GM12864 (cell line): ENCODE measurements around the gene MOXD1.
"Not testable (repeated sequence)": the region's sequence is repeated elsewhere in the genome, so short reads cannot be mapped to it uniquely, and the experiment has no call there.

Experiments used
- DNase-seq: peaks from one replicate; pipeline ENCODE4 v3.0.0-alpha.2; 2011; ENCODE audit warnings: low read depth
- H3K4me3 ChIP-seq: 2 replicates; pipeline ENCODE4 v1.5.1; 2011; ENCODE audit warnings: mild to moderate bottlenecking, low read depth, low read length, control low read depth
- CTCF ChIP-seq: IDR thresholded peaks from 2 replicates; pipeline ENCODE4 v1.5.1; 2011; ENCODE audit warnings: low read depth, mild to moderate bottlenecking, moderate library complexity, low read length, control low read depth, inconsistent platforms; ENCODE audit errors: missing control alignments

The MOXD1 gene

GRCh38 chr6:132275066-132275970 lies 126.0 kb downstream of the MOXD1 start:
- no peak for TF ChIP-seq CTCF

GRCh38 chr6:132272776-132273175 lies 128.5 kb downstream of the MOXD1 start:
- H3K4me3 ChIP-seq: no peak overlapping the region
- TF ChIP-seq CTCF: no peak

More at GRCh38 chr6:132275066-132275970, 126.0 kb downstream of the MOXD1 start:
- no peak for DNase-seq
- no peak overlapping the region for H3K4me3 ChIP-seq

GRCh38 chr6:132270726-132271402 lies 130.4 kb downstream of the MOXD1 start:
- TF ChIP-seq CTCF: no peak
- H3K4me3 ChIP-seq: no peak overlapping the region
- no peak for DNase-seq

More at GRCh38 chr6:132272776-132273175, 128.5 kb downstream of the MOXD1 start:
- DNase-seq: no peak

GRCh38 chr6:132268666-132269065 lies 132.6 kb downstream of the MOXD1 start:
- DNase-seq, H3K4me3 ChIP-seq: not testable (repeated sequence)

GRCh38 chr6:132268209-132268608 lies 133.1 kb downstream of the MOXD1 start:
- DNase-seq: no peak
- H3K4me3 ChIP-seq: no peak overlapping the region; the same call in 1 of the 2 replicates
- TF ChIP-seq CTCF: no peak

GRCh38 chr6:132265451-132266097 lies 135.7 kb downstream of the MOXD1 start:
- TF ChIP-seq CTCF: no peak
- no peak for DNase-seq
- no peak overlapping the region for H3K4me3 ChIP-seq

- no peak overlapping the region for H3K4me3 ChIP-seq
- no peak for TF ChIP-seq CTCF
- no peak for DNase-seq
Observed at GRCh38 chr6:132264021-132264500, 137.2 kb downstream of the MOXD1 start.
